ENCODE measurements around the gene MSANTD1.

Gene MSANTD1

DNA sequence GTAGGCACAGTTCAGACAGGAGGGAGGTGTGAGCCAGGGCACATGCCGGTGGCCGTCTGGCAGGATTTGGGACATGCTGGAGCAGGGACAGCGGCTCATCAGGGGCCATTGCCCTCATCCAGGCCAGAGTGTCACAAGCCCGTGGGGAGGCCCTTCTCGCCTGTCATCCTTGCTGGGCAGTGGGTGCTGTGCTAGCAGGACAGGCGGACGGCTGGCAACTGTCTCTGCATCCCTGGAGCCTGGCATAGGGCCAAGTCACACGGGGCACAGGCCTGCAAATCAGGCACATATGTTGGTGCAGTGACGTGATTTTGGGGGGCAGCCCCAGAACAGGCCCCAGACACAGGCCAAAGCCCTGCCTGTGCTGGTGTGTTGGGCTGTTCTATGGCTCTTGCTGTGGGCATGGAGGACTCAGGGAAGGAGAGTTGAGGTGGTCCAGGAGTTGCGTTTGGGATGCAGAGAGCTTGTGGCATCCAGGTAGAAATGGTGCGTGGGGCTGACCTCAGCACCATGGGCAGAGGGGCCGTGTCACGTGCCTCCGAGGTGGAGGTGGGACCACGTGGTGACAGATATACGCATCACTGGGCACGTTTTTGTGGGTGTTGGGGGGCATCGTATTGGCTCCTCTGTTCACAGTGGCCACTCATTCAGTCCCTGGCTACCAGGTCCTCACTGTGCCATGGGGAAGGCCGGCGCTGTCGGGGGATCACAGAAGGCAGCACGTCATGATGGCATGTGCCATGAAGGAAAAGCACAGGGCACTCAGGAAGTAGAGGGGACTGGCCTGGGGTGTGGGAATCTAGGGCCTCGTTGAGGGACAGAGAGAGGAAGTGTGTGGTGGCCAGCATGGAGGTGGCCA, 14.6 kb upstream of the MSANTD1 start:
- DNase-seq: no peak

DNA sequence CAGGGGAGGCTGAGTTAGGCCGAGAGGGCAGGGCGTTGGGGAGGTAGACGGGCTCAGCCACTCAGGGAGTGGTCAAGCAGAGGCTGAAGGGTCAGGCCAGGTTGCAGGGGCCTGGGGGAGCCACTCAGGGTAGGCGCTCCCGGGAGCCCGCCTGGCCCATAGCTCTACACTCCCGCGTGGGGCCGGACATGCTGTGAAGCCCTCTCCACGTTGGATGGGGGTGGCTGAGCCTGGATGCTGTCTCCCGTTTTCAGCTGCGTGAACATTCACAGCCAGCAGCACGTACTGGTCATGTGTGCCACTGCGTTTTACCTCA, 14.0 kb upstream of the MSANTD1 start:
- DNase-seq: no peak

DNA sequence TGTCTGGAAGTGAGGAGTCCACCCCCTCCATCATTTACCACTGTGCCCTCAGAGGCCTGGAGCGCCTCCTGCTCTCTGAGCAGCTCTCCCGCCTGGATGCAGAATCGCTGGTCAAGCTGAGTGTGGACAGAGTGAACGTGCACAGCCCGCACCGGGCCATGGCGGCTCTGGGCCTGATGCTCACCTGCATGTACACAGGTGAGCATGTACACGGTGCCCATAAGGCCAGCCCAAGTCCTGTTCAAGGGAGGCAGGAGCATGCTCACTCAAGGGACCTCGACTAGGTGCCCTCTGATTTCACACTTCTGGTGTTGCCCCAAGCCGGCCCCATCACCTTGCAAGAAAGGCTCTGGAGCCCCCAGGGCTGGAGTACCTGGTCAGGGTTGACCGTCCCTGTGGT, 13.4 kb upstream of the MSANTD1 start:
- DNase-seq: no peak

- DNase-seq: no peak
Observed at GRCh38 chr4:3236326-3236878, 12.6 kb upstream of the MSANTD1 start.

- no peak for DNase-seq
Observed at GRCh38 chr4:3237266-3237665, 11.7 kb upstream of the MSANTD1 start.

GRCh38 chr4:3237712-3238560, 11.0 kb upstream of the MSANTD1 start:
- DNase-seq: no peak

DNA sequence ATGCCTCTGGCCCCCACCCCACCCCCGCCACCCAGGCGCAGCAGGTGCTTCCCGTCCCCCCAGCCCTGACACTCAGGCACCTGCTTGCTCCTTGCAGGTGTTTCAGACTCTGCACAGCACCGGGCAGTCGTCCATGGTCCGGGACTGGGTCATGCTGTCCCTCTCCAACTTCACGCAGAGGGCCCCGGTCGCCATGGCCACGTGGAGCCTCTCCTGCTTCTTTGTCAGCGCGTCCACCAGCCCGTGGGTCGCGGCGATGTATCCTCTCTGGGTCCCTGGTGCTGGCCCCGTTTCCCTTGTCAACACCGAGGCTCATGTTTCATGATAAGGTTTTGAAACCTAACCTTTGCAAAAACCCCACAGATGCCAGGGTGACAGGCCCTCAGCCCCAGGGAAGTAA, 10.2 kb upstream of the MSANTD1 start:
- no peak for DNase-seq

GRCh38 chr4:3239303-3239702, 9.7 kb upstream of the MSANTD1 start:
- DNase-seq: no peak

- DNase-seq: no peak
Observed at GRCh38 chr4:3239998-3240920, 8.7 kb upstream of the MSANTD1 start.

DNA sequence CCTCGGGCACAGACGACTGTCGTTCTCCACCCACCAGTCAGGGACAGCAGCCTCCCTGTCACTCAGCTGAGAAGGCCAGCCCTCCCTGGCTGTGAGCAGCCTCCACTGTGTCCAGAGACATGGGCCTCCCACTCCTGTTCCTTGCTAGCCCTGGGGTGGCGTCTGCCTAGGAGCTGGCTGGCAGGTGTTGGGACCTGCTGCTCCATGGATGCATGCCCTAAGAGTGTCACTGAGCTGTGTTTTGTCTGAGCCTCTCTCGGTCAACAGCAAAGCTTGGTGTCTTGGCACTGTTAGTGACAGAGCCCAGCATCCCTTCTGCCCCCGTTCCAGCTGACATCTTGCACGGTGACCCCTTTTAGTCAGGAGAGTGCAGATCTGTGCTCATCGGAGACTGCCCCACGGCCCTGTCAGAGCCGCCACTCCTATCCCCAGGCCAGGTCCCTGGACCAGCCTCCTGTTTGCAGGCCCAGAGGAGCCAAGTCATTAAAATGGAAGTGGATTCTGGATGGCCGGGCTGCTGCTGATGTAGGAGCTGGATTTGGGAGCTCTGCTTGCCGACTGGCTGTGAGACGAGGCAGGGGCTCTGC, 7.9 kb upstream of the MSANTD1 start:
- DNase-seq: no peak

GRCh38 chr4:3241898-3242524, 6.9 kb upstream of the MSANTD1 start:
- no peak for DNase-seq

DNA sequence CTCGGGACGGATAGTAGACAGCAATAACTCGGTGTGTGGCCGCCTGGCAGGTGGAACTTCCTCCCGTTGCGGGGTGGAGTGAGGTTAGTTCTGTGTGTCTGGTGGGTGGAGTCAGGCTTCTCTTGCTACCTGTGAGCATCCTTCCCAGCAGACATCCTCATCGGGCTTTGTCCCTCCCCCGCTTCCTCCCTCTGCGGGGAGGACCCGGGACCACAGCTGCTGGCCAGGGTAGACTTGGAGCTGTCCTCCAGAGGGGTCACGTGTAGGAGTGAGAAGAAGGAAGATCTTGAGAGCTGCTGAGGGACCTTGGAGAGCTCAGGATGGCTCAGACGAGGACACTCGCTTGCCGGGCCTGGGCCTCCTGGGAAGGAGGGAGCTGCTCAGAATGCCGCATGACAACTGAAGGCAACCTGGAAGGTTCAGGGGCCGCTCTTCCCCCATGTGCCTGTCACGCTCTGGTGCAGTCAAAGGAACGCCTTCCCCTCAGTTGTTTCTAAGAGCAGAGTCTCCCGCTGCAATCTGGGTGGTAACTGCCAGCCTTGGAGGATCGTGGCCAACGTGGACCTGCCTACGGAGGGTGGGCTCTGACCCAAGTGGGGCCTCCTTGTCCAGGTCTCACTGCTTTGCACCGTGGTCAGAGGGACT, 5.7 kb upstream of the MSANTD1 start:
- DNase-seq: no peak

- no peak for DNase-seq
Observed at GRCh38 chr4:3244002-3244401, 5.0 kb upstream of the MSANTD1 start.

DNA sequence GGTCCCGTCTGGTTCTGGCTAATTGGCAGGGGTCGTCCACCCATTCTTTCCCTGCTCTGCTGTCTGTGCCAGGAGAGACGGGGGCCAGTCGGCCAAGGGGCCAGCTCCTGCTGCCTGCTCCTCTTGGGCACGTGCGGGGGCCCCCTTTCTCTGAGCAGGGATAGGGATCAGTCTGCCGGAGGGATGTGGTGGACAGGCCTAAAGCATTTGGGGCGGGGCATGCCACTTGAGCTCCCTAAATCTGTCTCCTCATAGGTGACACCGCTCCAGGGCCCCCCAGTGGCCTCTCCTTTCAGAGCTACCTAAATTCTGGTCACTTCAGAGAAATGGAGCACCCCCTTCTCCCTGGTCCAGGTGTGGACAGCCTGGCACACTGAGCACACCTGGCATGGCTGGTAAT, 4.2 kb upstream of the MSANTD1 start:
- DNase-seq: no peak

- no peak for DNase-seq
Observed at GRCh38 chr4:3245676-3246075, 3.3 kb upstream of the MSANTD1 start.

DNA sequence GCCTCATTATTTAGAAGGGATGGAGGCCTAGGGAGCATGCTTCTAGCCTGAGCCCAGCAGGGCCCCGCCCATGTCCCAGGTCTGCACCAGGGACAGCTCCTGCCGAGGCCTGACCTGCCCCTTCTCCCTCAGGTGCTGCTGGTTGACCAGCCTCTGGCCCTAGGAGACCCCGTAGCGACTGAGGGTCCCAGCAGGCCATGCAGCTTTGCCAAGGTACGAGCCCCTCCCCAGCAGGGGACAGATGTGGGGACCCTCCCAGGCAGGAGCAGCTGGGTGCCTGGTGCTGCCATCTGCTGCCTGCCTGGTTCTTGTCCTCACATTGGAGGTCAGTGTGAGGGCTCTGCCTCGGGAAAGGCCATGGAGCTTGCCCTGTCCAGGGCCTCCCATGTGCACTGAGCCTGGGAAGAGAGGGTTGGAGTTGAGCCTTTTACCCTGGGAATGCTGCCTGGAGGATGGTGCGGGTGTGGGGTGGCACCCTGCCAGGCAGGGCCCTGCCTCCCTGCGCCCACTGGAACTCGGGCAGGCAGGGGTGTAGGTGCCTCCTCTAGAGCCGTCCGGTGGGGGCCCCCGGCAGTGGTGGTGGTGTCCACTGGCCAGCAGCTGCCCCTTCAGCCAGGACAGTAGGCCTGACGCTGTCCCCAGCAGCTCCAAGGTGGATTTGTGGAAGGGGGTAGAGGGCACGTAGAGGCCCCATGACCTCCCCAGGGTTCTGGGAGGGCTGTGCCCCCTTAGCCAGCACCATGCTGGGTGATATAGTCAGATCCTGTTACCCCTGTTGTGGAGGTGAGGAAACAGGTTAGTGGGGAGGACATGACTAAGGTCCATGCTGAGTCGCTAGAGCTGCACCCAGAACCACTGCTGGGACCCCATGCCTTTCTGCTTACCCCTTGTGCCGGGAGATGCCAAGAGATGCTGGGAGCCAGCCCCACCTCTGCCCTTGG, 2.2 kb upstream of the MSANTD1 start:
- DNase-seq: no peak

DNA sequence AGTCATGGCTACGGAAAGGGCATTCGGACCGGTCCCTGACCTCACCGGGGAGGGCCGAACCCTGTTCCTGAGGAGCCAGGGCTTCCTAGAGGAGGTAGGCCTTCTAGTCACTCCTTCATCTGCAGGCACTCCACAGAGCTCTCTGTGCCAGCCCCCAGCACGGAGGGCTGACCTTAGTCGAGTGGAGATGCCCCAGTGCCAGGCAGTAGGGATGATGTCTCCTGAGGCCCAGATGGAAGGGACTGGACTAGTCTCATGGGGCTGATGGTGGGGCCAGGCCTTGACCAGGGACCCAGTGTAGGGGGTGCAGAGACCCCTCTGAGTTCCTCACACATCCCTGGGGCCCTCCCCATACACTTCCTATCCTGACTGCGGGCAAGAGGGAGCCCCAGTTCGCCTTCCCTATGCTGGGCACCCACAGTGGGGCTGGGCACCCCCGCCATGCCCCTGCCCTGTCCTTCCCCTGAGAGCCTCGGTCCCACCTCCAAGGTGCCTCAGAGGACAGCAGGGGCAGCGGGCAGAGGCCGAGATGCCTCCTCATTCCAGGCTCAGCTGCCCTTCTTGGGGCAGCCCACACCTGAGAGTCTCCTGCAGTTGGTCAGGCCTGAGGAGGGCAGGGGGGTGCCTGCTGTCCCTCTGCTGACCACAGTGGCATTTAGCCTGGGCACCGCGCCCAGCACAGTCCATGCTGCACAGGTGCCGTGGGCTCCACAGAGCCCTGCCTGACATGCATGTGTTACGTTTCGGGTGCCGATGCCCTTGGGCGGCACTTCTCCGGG, 1.4 kb upstream of the MSANTD1 start:
- no peak for DNase-seq

GRCh38 chr4:3248178-3248480, 830 bp upstream of the MSANTD1 start:
- no peak for DNase-seq

DNA sequence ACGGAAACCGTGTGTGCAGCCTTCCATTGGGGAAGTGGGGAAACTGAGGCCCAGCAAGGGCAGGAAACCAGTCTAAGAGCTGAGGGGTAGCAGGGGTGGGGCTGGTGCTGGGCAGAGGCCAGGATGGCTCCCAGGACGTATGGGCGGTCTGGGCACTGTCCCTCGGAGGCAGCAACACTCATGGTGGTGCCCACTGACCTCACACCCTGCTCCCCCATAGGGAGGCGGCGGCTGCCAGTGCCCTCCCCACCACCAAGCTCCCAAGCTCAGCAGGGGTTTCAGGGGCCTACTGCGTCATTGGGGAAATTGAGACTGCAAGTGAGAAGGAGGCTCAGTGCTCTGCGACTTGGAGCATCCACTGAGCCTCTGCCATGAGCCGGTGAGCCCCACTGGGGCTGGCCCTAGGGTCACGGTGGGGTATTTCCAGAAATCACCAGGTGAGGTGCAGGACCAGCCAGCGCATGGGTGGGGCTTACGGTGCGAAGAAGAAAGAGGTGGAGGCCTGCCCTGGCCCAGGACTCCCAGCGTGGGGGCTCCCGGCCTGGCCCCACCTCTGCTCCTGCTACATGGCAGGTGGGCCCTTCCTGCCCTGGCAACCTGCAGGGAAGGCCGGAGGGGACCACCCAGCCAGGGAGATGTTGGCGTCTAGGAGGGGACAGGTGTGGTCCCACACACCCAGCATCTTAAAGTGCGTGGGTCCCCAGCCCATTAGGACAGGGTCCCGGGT, 915 bp downstream of the MSANTD1 start:
- DNase-seq: no peak

Data from stimulated activated CD4-positive, alpha-beta T cell treated with anti-CD3 and anti-CD28 coated beads, Interleukin-4, amount 100 ng/mL, for 1 hour (primary cell).